GM12878 (cell line): ENCODE results near the gene DAD1. TPM values are rescaled to one million over a fixed set of nuclear protein-coding genes. Genes with fewer than 3 reads are reported as not detected.
A peak's percentile ranks its signal among the peaks of the same experiment; 100 is the strongest.

Experiments
- ATAC-seq: fragments of 200-7000 bp; cut with Tn5 transposase; 3 replicates; pipeline ENCODE4 v1.9.1; 2020; ENCODE audit warnings: mild to moderate bottlenecking, moderate library complexity
- BruUV-seq: library from RNA; stranded (reverse); fragments of 400-500 nt; replicated peaks from 2 replicates; lab custom pipeline; 2021; lab: Mats Ljungman, UMichigan
- CTCF ChIA-PET: fragments of 300-600 bp; sonication (Branson Sonifier 250); formaldehyde crosslinking; extraction: SDS; loops from one replicate; lab custom pipeline; 2021; ENCODE audit warnings: inconsistent platforms; lab: Yijun Ruan, JAX
- POLR2A ChIA-PET: fragments of 350-600 bp; formaldehyde crosslinking; extraction: SDS; loops from one replicate; lab custom pipeline; 2021; ENCODE audit warnings: inconsistent platforms; lab: Charles Lee
- RAD21 ChIA-PET: fragments of 300-600 bp; sonication (Branson Sonifier 250); formaldehyde crosslinking; loops from one replicate; lab custom pipeline; 2023; ENCODE audit warnings: antibody characterized with exemption; ENCODE audit not compliant: unreplicated experiment; lab: Charles Lee
- SMC1A ChIA-PET: fragments of 300-600 bp; sonication (Branson Sonifier 250); formaldehyde crosslinking; loops from one replicate; lab custom pipeline; 2023; ENCODE audit not compliant: unreplicated experiment, uncharacterized antibody; lab: Charles Lee
- DNase-seq: peaks from one replicate; pipeline ENCODE4 v3.0.0-alpha.2; 2011; ENCODE audit warnings: low read depth, low spot score
- FAIRE-seq: peaks from 3 replicates; lab custom pipeline; 2011; peaks lifted over from hg19 to GRCh38; lab: Jason Lieb, UNC
- H2AFZ ChIP-seq: 2 replicates; pipeline ENCODE4 v1.6.0; 2011; ENCODE audit warnings: low read depth, low read length, control low read depth; ENCODE audit not compliant: control insufficient read depth
- H3K27ac ChIP-seq: 2 replicates; pipeline ENCODE4 v1.5.1; 2011; ENCODE audit warnings: control low read depth; ENCODE audit not compliant: control insufficient read depth, insufficient read depth
- H3K27me3 ChIP-seq, 2 experiments: replicated peaks in 1 of 2; 2 replicates each; pipeline versions ENCODE4 v1.6.0 to v1.6.1; 2011; ENCODE audit warnings: low read length in 1 of 2; ENCODE audit not compliant: control insufficient read depth in 2 of 2, insufficient read depth in 2 of 2
- H3K36me3 ChIP-seq, 2 experiments: 2 replicates each; pipeline ENCODE4 v1.5.1; 2011; ENCODE audit warnings: low read length in 1 of 2; ENCODE audit not compliant: control insufficient read depth in 2 of 2, insufficient read depth in 2 of 2
- H3K4me1 ChIP-seq: 2 replicates; pipeline ENCODE4 v1.6.1; 2011; ENCODE audit warnings: mild to moderate bottlenecking, low read length, moderate library complexity, mixed read lengths; ENCODE audit not compliant: control insufficient read depth, insufficient read depth
- H3K4me2 ChIP-seq: 2 replicates; pipeline ENCODE4 v1.6.0; 2011; ENCODE audit warnings: control low read depth; ENCODE audit not compliant: control insufficient read depth, insufficient read depth
- H3K4me3 ChIP-seq: fragments of 200-600 bp; sonication (generic); 2 replicates; pipeline ENCODE4 v1.5.1; 2016
- H3K79me2 ChIP-seq: 2 replicates; pipeline ENCODE4 v1.6.0; 2011; ENCODE audit warnings: low read length; ENCODE audit not compliant: control insufficient read depth, insufficient read depth
- H3K9ac ChIP-seq: 2 replicates; pipeline ENCODE4 v1.8.0; 2011; ENCODE audit warnings: low read length, control low read depth, mixed read lengths; ENCODE audit not compliant: control insufficient read depth, insufficient read depth
- H3K9me3 ChIP-seq: replicated peaks from 3 replicates; pipeline ENCODE4 v1.5.1; 2011; ENCODE audit warnings: mild to moderate bottlenecking, low read length; ENCODE audit not compliant: control insufficient read depth, insufficient read depth
- H4K20me1 ChIP-seq: 2 replicates; pipeline ENCODE4 v1.6.0; 2011; ENCODE audit not compliant: control insufficient read depth, insufficient read depth
- ATF3 ChIP-seq: IDR thresholded peaks from 2 replicates; pipeline ENCODE4 v1.6.1; 2011; ENCODE audit warnings: low read depth, mild to moderate bottlenecking, low read length, moderate library complexity, borderline replicate concordance; ENCODE audit errors: extremely low read depth
- BMI1 ChIP-seq: fragments of 450-650 bp; IDR thresholded peaks from 2 replicates; pipeline ENCODE4 v1.6.1; 2016; ENCODE audit warnings: mild to moderate bottlenecking, moderate library complexity, borderline replicate concordance
- ESRRA ChIP-seq: IDR thresholded peaks from 2 replicates; pipeline ENCODE4 v1.6.1; 2012; ENCODE audit warnings: mild to moderate bottlenecking, low read length, improper control_type of control experiment
- EZH2 ChIP-seq: IDR thresholded peaks from 2 replicates; pipeline ENCODE4 v1.6.1; 2012; ENCODE audit warnings: low read depth, mild to moderate bottlenecking, control low read depth, inconsistent platforms, low read length, borderline replicate concordance; ENCODE audit not compliant: control insufficient read depth
- HDGF ChIP-seq: fragments of 450-650 bp; IDR thresholded peaks from 2 replicates; pipeline ENCODE4 v1.6.1; 2016; ENCODE audit warnings: antibody characterized with exemption
- KDM1A ChIP-seq: fragments of 200-600 bp; sonication (generic); IDR thresholded peaks from 2 replicates; pipeline ENCODE4 v1.6.1; 2016; ENCODE audit warnings: borderline replicate concordance
- MEF2A ChIP-seq: IDR thresholded peaks from 2 replicates; pipeline ENCODE4 v1.6.1; 2011; ENCODE audit warnings: low read depth, mild to moderate bottlenecking, low read length, moderate library complexity; ENCODE audit not compliant: insufficient read depth
- POLR2A ChIP-seq: IDR thresholded peaks from 2 replicates; pipeline ENCODE4 v1.6.1; 2011; ENCODE audit warnings: low read depth, mild to moderate bottlenecking, low read length
- POU2F2 ChIP-seq: IDR thresholded peaks from 3 replicates; pipeline ENCODE4 v1.6.1; 2011; ENCODE audit warnings: low read depth, mild to moderate bottlenecking, low read length, borderline replicate concordance
- YY1 ChIP-seq: IDR thresholded peaks from 2 replicates; pipeline ENCODE4 v1.6.1; 2011; ENCODE audit warnings: low read depth, mild to moderate bottlenecking, low read length
- ZBTB11 ChIP-seq: fragments of 450-650 bp; formaldehyde crosslinking; IDR thresholded peaks from 2 replicates; pipeline ENCODE4 v1.5.0; 2022; ENCODE audit warnings: mild to moderate bottlenecking, missing genetic modification characterization
- WGBS: methylation state at CpG from one replicate; pipeline ENCODE4 v1.1.6; 2016; ENCODE audit warnings: low lambda C conversion rate; ENCODE audit not compliant: insufficient replicate concordance, insufficient coverage; ENCODE audit errors: missing lambda C conversion rate; 5-methylcytosine and 5-hydroxymethylcytosine counted together
- in situ Hi-C: fragments of 300-500 bp; cut with MboI; formaldehyde crosslinking; loops from 9 replicates; pipeline ENCODE4 v1.14.3; 2018; ENCODE audit warnings: mixed read lengths
- intact Hi-C: fragments of 100-400 bp; cut with micrococcal nuclease; formaldehyde crosslinking; loops from one replicate; pipeline ENCODE4 v1.14.2; 2022; ENCODE audit not compliant: unreplicated experiment
- polyA plus RNA-seq, 11 experiments: library from polyadenylated mRNA; depleted of rRNA in 4 of 11; unstranded in 6 of 11; stranded (reverse) in 5 of 11; fragments of >200 nt; fragmentation: Nextera tagmentation in 4 of 11; fragmentation: Illumina TruSeq in 1 of 11; extraction: Ambion mirVana in 4 of 11; extraction: Trizol in 1 of 11; gene quantifications; 1 replicate in 1 of 11; 2 replicates in 10 of 11; pipeline versions ENCODE4 v1.2.1 to v1.2.3, GENCODE V29; 2011 to 2016; ENCODE audit warnings: inconsistent platforms in 2 of 11, missing spikeins in 2 of 11, low read depth in 1 of 11
- total RNA-seq, 4 experiments: library from RNA; depleted of rRNA in 3 of 4; stranded (reverse); fragments of >200 nt in 3 of 4; fragmentation: Illumina TruSeq in 1 of 4; extraction: Trizol in 1 of 4; gene quantifications; 2 replicates each; pipeline versions ENCODE4 v1.2.1 to v1.2.3, GENCODE V29; 2013 to 2021
- TF ChIP-seq, protein P1 (sequence below): fragments of 450-650 bp; IDR thresholded peaks from 2 replicates; pipeline ENCODE4 v1.6.1; 2016; ENCODE audit warnings: mild to moderate bottlenecking

Gene DAD1
- total and polyA plus RNA-seq, 10 of the 15 experiments (the other 5 are each of a cell fraction or from before 2014, with no cell fraction given) = 161 to 920 (median 319) TPM

DNA sequence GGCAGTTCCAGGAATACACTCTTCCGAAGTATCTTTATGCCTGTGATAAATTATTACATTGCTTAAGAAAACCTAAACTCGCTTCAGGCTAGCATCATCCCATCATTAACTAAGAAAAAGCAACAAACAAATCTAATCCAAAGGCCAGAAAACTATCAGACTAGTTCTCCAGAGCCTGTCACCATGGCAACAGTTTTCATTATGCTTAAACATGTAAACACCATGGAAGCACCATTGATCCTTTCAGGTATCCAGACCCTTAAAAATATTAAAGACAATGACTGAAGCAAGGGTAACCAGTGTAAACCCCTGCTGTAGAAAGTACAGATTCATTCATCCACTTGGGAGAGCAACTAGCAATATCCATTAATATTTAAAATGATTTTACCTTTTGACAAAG, 9.8 kb downstream of the DAD1 start:
- Histone ChIP-seq H4K20me1 (no peaks in the 10 kb centered on the region), H3K36me3 (peaks cover 1 to 18% of the 10 kb centered on the region in 2 experiments; a peak in 1 of 4 replicates), H3K27me3 (no peaks in the 10 kb centered on the region), H3K9me3 (no peaks in the 10 kb centered on the region), H3K4me2 (no peak overlapping the region), H3K9ac (no peak overlapping the region), H3K27ac (no peak overlapping the region), H2AFZ (no peak overlapping the region), H3K79me2 (peaks cover 50% of the 10 kb centered on the region), H3K4me3 (no peak overlapping the region), H3K4me1 (peaks cover 17% of the 10 kb centered on the region)
- BruUV-seq = no TSS peak
- ATAC-seq (no peak), DNase-seq (no peak), FAIRE-seq (no peak)
- RAD21 ChIA-PET = interaction anchor here (0.8 kb wide), 1 partner anchor 65 kb away, joined by 5 read pairs; the partner anchor contains the start of gene OR6J1
- POLR2A ChIA-PET = interaction anchor here (0.7 kb wide), 2 partner anchors 13 to 20 kb away, joined by 3 read pairs; no protein-coding TSS in a partner anchor
- SMC1A ChIA-PET = interaction anchor here (0.9 to 1.4 kb wide), 2 partner anchors 9 to 10 kb away, joined by 3 to 5 read pairs; partner anchors contain the start of gene DAD1
- in situ Hi-C loops (loop anchor here (5.0 kb wide), 1 partner anchor 278 kb away; no protein-coding TSS in a partner anchor), intact Hi-C loops (no loop called here)
- WGBS = 98% methylated on average over 2 of the region's 2 CpGs
- CTCF ChIA-PET = interaction anchor here (0.7 to 1.3 kb wide), 2 partner anchors 78 to 274 kb away, joined by 3 to 4 read pairs; no protein-coding TSS in a partner anchor
- peak; percentile 71 for TF ChIP-seq BMI1
- no peak for TF ChIP-seq ATF3

- Histone ChIP-seq H3K36me3 (peaks cover 1 to 11% of the 10 kb centered on the region in 2 experiments; a peak in 2 of 4 replicates), H2AFZ (no peak overlapping the region), H3K4me2 (no peak overlapping the region), H3K9ac (no peak overlapping the region), H3K79me2 (peaks cover 35% of the 10 kb centered on the region), H3K9me3 (no peaks in the 10 kb centered on the region), H3K4me3 (no peak overlapping the region), H4K20me1 (no peaks in the 10 kb centered on the region), H3K27ac (no peak overlapping the region), H3K27me3 (no peaks in the 10 kb centered on the region), H3K4me1 (peaks cover 7% of the 10 kb centered on the region; the same call in 1 of the 2 replicates)
- ChIA-PET POLR2A (no interaction called here), RAD21 (no interaction called here), SMC1A (no interaction called here), CTCF (no interaction called here)
- DNase-seq (no peak), ATAC-seq (peak; percentile 71), FAIRE-seq (no peak)
- intact Hi-C loops (no loop called here), in situ Hi-C loops (loop anchor here (5.0 kb wide), 1 partner anchor 280 kb away; no protein-coding TSS in a partner anchor)
- BruUV-seq = no TSS peak
- WGBS = 83% methylated on average over 6 of the region's 6 CpGs
- TF ChIP-seq MEF2A = no peak
- no peak for TF ChIP-seq POLR2A
- no peak for TF ChIP-seq ZBTB11 (CRISPR knock-in tag)
- TF ChIP-seq EZH2 = no peak
- TF ChIP-seq HDGF = no peak
- TF ChIP-seq POU2F2 = no peak
- TF ChIP-seq, protein P1, sequence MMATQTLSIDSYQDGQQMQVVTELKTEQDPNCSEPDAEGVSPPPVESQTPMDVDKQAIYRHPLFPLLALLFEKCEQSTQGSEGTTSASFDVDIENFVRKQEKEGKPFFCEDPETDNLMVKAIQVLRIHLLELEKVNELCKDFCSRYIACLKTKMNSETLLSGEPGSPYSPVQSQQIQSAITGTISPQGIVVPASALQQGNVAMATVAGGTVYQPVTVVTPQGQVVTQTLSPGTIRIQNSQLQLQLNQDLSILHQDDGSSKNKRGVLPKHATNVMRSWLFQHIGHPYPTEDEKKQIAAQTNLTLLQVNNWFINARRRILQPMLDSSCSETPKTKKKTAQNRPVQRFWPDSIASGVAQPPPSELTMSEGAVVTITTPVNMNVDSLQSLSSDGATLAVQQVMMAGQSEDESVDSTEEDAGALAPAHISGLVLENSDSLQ = peak; percentile 13; the same call in 1 of the 2 replicates
- TF ChIP-seq ESRRA = no peak
- no peak for TF ChIP-seq KDM1A
- no peak for TF ChIP-seq YY1
These were observed 11.6 kb downstream of the DAD1 start for GRCh38 chr14:22577334-22577908.
